ENCODE results near the gene GPHN. TPM values are rescaled to one million over a fixed set of nuclear protein-coding genes. Genes with fewer than 3 reads are reported as not detected.

The GPHN gene
- total RNA-seq, 1 experiment from 2014 or later: 23.4 TPM

- H4K20me1 ChIP-seq (ENCODE audit: low read length): no peaks in the 10 kb centered on the region
- H3K4me1 ChIP-seq (ENCODE audit: insufficient read depth, low read length): no peaks in the 10 kb centered on the region
- intact Hi-C loops (cut with micrococcal nuclease): loop anchor here (1.0 to 5.0 kb wide), 2 partner anchors 86 to 228 kb away; partner anchors contain the start of gene GPHN
- DNase-seq (peak; percentile 7), ATAC-seq (peak; percentile 98)
- BruUV-seq (replicated peaks): no TSS peak
- no peak overlapping the region for H3K9ac ChIP-seq (ENCODE audit: low read length)
- ChIA-PET POLR2A (ENCODE audit: unreplicated experiment) (interaction anchor here (0.5 kb wide), 1 partner anchor 204 kb away, joined by 5 read pairs; no protein-coding TSS in a partner anchor), CTCF (interaction anchor here (0.6 kb wide), 1 partner anchor 268 kb away, joined by 3 read pairs; no protein-coding TSS in a partner anchor)
- H3K79me2 ChIP-seq (ENCODE audit: low read length): no peaks in the 10 kb centered on the region
- no peaks in the 10 kb centered on the region for H3K27me3 ChIP-seq (ENCODE audit: low read length)
- no peak overlapping the region for H3K4me2 ChIP-seq (ENCODE audit: low read length)
- H3K4me3 ChIP-seq (ENCODE audit: low read length): no peak overlapping the region
- no peaks in the 10 kb centered on the region for H3K9me2 ChIP-seq (replicated peaks; ENCODE audit: low read length)
- no peaks in the 10 kb centered on the region for H3F3A ChIP-seq (ENCODE audit: low read length, unreplicated experiment)
- no peak overlapping the region for H2AFZ ChIP-seq (ENCODE audit: low read length)
- H3K36me3 ChIP-seq (ENCODE audit: low read depth, low read length): no peaks in the 10 kb centered on the region
- no peak overlapping the region for H3K27ac ChIP-seq (ENCODE audit: low read length)
- no peak for TF ChIP-seq CTCF (conservative IDR thresholded peaks at IDR 0.05; ENCODE audit: low read depth, low read length)
- no peak for TF ChIP-seq EZH2phosphoT487 (IDR thresholded peaks at IDR 0.05; ENCODE audit: borderline replicate concordance, low read length)
- no peak for TF ChIP-seq EZH2 (IDR thresholded peaks at IDR 0.05; ENCODE audit: low read length, unreplicated experiment)
- no peaks in the 10 kb centered on the region for H3K9me3 ChIP-seq (ENCODE audit: low read length)
Measured at GRCh38 chr14:66735853-66736252, 227.9 kb downstream of the GPHN start.

DNA sequence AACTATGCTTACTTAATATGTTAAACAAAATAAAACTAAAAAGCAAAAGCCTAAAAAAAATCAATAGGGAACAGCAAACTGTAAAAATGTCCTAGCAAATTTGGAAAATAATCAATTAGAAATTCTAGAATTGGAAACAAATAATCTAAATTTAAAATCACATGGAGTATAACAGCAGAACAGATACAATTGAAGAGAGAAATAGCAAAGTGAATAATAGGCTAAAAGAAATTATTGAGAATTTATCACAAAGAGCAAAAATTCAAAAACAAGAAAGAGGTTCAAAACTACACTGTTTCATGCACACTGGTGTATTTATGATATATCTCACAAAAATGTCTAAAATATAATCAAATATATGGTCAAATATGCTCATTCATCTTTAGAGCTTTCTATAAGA is 231.9 kb downstream of the GPHN start:
- TF ChIP-seq CTCF (conservative IDR thresholded peaks at IDR 0.05; ENCODE audit: low read depth, low read length) (no peak), EZH2 (IDR thresholded peaks at IDR 0.05; ENCODE audit: low read length, unreplicated experiment) (no peak), EZH2phosphoT487 (IDR thresholded peaks at IDR 0.05; ENCODE audit: borderline replicate concordance, low read length) (no peak)
- H2AFZ ChIP-seq (ENCODE audit: low read length): no peak overlapping the region
- BruUV-seq (replicated peaks): no TSS peak
- no peak overlapping the region for H3K9ac ChIP-seq (ENCODE audit: low read length)
- no peaks in the 10 kb centered on the region for H3F3A ChIP-seq (ENCODE audit: low read length, unreplicated experiment)
- no peaks in the 10 kb centered on the region for H3K36me3 ChIP-seq (ENCODE audit: low read depth, low read length)
- ATAC-seq (no peak), DNase-seq (no peak)
- H3K9me2 ChIP-seq (replicated peaks; ENCODE audit: low read length): no peaks in the 10 kb centered on the region
- no peak overlapping the region for H3K27ac ChIP-seq (ENCODE audit: low read length)
- no peaks in the 10 kb centered on the region for H3K9me3 ChIP-seq (ENCODE audit: low read length)
- CTCF ChIA-PET: no interaction called here
- no peaks in the 10 kb centered on the region for H4K20me1 ChIP-seq (ENCODE audit: low read length)
- no peak overlapping the region for H3K4me3 ChIP-seq (ENCODE audit: low read length)
- POLR2A ChIA-PET (ENCODE audit: unreplicated experiment): no interaction called here
- no peaks in the 10 kb centered on the region for H3K79me2 ChIP-seq (ENCODE audit: low read length)
- no peaks in the 10 kb centered on the region for H3K27me3 ChIP-seq (ENCODE audit: low read length)
- H3K4me1 ChIP-seq (ENCODE audit: insufficient read depth, low read length): no peaks in the 10 kb centered on the region
- H3K4me2 ChIP-seq (ENCODE audit: low read length): no peak overlapping the region
- intact Hi-C loops (cut with micrococcal nuclease): loop anchor here (5.0 kb wide), 1 partner anchor 82 kb away; no protein-coding TSS in a partner anchor

GRCh38 chr14:66745078-66745477 is 237.1 kb downstream of the GPHN start:
- Histone ChIP-seq H3K27ac (ENCODE audit: low read length) (no peak overlapping the region), H4K20me1 (ENCODE audit: low read length) (no peaks in the 10 kb centered on the region), H3K9ac (ENCODE audit: low read length) (no peak overlapping the region), H3K9me2 (replicated peaks; ENCODE audit: low read length) (no peaks in the 10 kb centered on the region), H3K9me3 (ENCODE audit: low read length) (no peaks in the 10 kb centered on the region), H3K79me2 (ENCODE audit: low read length) (no peaks in the 10 kb centered on the region), H3K27me3 (ENCODE audit: low read length) (no peaks in the 10 kb centered on the region), H3F3A (ENCODE audit: low read length, unreplicated experiment) (no peaks in the 10 kb centered on the region), H3K4me1 (ENCODE audit: insufficient read depth, low read length) (no peaks in the 10 kb centered on the region), H3K4me3 (ENCODE audit: low read length) (no peak overlapping the region), H3K4me2 (ENCODE audit: low read length) (no peak overlapping the region), H3K36me3 (ENCODE audit: low read depth, low read length) (no peaks in the 10 kb centered on the region), H2AFZ (ENCODE audit: low read length) (no peak overlapping the region)
- CTCF ChIA-PET: interaction anchor here (1.6 kb wide), 1 partner anchor 121 kb away, joined by 10 read pairs; no protein-coding TSS in a partner anchor
- intact Hi-C loops (cut with micrococcal nuclease): loop anchor here (5.0 kb wide), 2 partner anchors 248 to 372 kb away; no protein-coding TSS in a partner anchor
- POLR2A ChIA-PET (ENCODE audit: unreplicated experiment): no interaction called here
- ATAC-seq: no peak
- no peak for DNase-seq
- BruUV-seq (replicated peaks): no TSS peak
- no peak for TF ChIP-seq CTCF (conservative IDR thresholded peaks at IDR 0.05; ENCODE audit: low read depth, low read length)
- TF ChIP-seq EZH2phosphoT487 (IDR thresholded peaks at IDR 0.05; ENCODE audit: borderline replicate concordance, low read length): no peak
- no peak for TF ChIP-seq EZH2 (IDR thresholded peaks at IDR 0.05; ENCODE audit: low read length, unreplicated experiment)

Measured in PC-3 (cell line).